Activated CD8-positive, alpha-beta T cell treated with anti-CD3 and anti-CD28 coated beads for 36 hours (primary cell): ENCODE data around the gene FHAD1. TPM values are rescaled to one million over a fixed set of nuclear protein-coding genes. Genes with fewer than 3 reads are reported as not detected.

Experiments
- ATAC-seq: fragments of 200-7000 bp; cut with Tn5 transposase; one replicate; pipeline ENCODE4 v1.10.0; 2021; ENCODE audit warnings: mild to moderate bottlenecking, moderate library complexity
- CTCF ChIA-PET: fragments of 350-600 bp; sonication (Branson Sonifier 250); formaldehyde crosslinking; loops from one replicate; lab custom pipeline; 2021; ENCODE audit warnings: antibody characterized with exemption; lab: Charles Lee
- POLR2A ChIA-PET: fragments of 350-600 bp; sonication (Branson Sonifier 250); formaldehyde crosslinking; loops from one replicate; lab custom pipeline; 2021; ENCODE audit warnings: antibody characterized with exemption; lab: Charles Lee
- DNase-seq: peaks from one replicate; pipeline ENCODE4 v3.0.0-alpha.2; 2020
- H3K27ac Mint-ChIP-seq: one replicate; pipeline ENCODE4 v1.8.0; 2021; ENCODE audit warnings: mild to moderate bottlenecking, mixed read lengths
- H3K27me3 Mint-ChIP-seq: one replicate; pipeline ENCODE4 v1.8.0; 2021; ENCODE audit warnings: mixed read lengths
- H3K36me3 Mint-ChIP-seq: one replicate; pipeline ENCODE4 v1.8.0; 2021; ENCODE audit warnings: low read depth, mixed read lengths
- H3K4me1 Mint-ChIP-seq: one replicate; pipeline ENCODE4 v1.8.0; 2021; ENCODE audit warnings: low read depth, mixed read lengths
- H3K4me3 Mint-ChIP-seq: one replicate; pipeline ENCODE4 v1.8.0; 2021; ENCODE audit warnings: mild to moderate bottlenecking, moderate library complexity, mixed read lengths
- H3K9me3 Mint-ChIP-seq: one replicate; pipeline ENCODE4 v1.8.0; 2021; ENCODE audit warnings: mixed read lengths
- CTCF ChIP-seq: fragments of 200-600 bp; IDR thresholded peaks from one replicate; pipeline ENCODE4 v1.8.0; 2022; ENCODE audit warnings: antibody characterized with exemption, mild to moderate bottlenecking
- intact Hi-C: fragments of 100-400 bp; cut with micrococcal nuclease; formaldehyde crosslinking; loops from one replicate; pipeline ENCODE4 v1.10.0; 2022
- total RNA-seq, 2 experiments: library from RNA; stranded (reverse); gene quantifications; one replicate each; pipeline ENCODE4 v1.2.3, GENCODE V29; 2021

FHAD1 gene
- total RNA-seq, 2 experiments from 2014 or later = 0.07 to 0.16 TPM

GRCh38 chr1:15220825-15221431 is 26.1 kb upstream of the FHAD1 start:
- H3K4me1 Mint-ChIP-seq = peaks cover 5% of the 10 kb centered on the region
- ATAC-seq (no peak), DNase-seq (no peak)
- POLR2A ChIA-PET = interaction anchor here (0.6 kb wide), 1 partner anchor 1409 kb away, joined by 3 read pairs; no protein-coding TSS in a partner anchor
- H3K27me3 Mint-ChIP-seq = peaks cover 17% of the 10 kb centered on the region
- H3K4me3 Mint-ChIP-seq = no peak overlapping the region
- H3K36me3 Mint-ChIP-seq = no peaks in the 10 kb centered on the region
- no peak for TF ChIP-seq CTCF
- no peaks in the 10 kb centered on the region for H3K9me3 Mint-ChIP-seq
- no peak overlapping the region for H3K27ac Mint-ChIP-seq
- intact Hi-C loops = no loop called here
- CTCF ChIA-PET = interaction anchor here (1.0 to 4.2 kb wide), 2 partner anchors 11 to 92 kb away, joined by 4 to 13 read pairs; no protein-coding TSS in a partner anchor

- POLR2A ChIA-PET = no interaction called here
- intact Hi-C loops = no loop called here
- Mint-ChIP-seq H3K4me3 (no peak overlapping the region), H3K36me3 (no peaks in the 10 kb centered on the region), H3K4me1 (peaks cover 5% of the 10 kb centered on the region), H3K9me3 (no peaks in the 10 kb centered on the region), H3K27me3 (peaks cover 17% of the 10 kb centered on the region), H3K27ac (no peak overlapping the region)
- ATAC-seq (no peak), DNase-seq (no peak)
- CTCF ChIA-PET = interaction anchor here (0.7 to 4.2 kb wide), 2 partner anchors 9 to 94 kb away, joined by 3 to 13 read pairs; no protein-coding TSS in a partner anchor
- TF ChIP-seq CTCF = no peak
Measured at GRCh38 chr1:15222653-15223303, 24.2 kb upstream of the FHAD1 start.

- intact Hi-C loops = no loop called here
Measured at GRCh38 chr1:15224259-15224869, 22.7 kb upstream of the FHAD1 start.

GRCh38 chr1:15224974-15225373 is 22.0 kb upstream of the FHAD1 start:
- Mint-ChIP-seq H3K27ac (no peak overlapping the region), H3K4me1 (no peaks in the 10 kb centered on the region), H3K36me3 (no peaks in the 10 kb centered on the region), H3K27me3 (peaks cover 10% of the 10 kb centered on the region), H3K4me3 (no peak overlapping the region), H3K9me3 (no peaks in the 10 kb centered on the region)
- DNase-seq = no peak
- intact Hi-C loops = no loop called here
- ATAC-seq = no peak
- ChIA-PET POLR2A (no interaction called here), CTCF (interaction anchor here (2.5 kb wide), 1 partner anchor 47 kb away, joined by 12 read pairs; no protein-coding TSS in a partner anchor)
- no peak for TF ChIP-seq CTCF

More at GRCh38 chr1:15224259-15224869, 22.7 kb upstream of the FHAD1 start:
- CTCF ChIA-PET = interaction anchor here (2.5 kb wide), 1 partner anchor 47 kb away, joined by 12 read pairs; no protein-coding TSS in a partner anchor
- peaks cover 12% of the 10 kb centered on the region for H3K27me3 Mint-ChIP-seq
- H3K4me3 Mint-ChIP-seq = no peak overlapping the region
- no peak for TF ChIP-seq CTCF
- H3K9me3 Mint-ChIP-seq = no peaks in the 10 kb centered on the region
- H3K27ac Mint-ChIP-seq = no peak overlapping the region
- POLR2A ChIA-PET = no interaction called here
- ATAC-seq (no peak), DNase-seq (no peak)
- no peaks in the 10 kb centered on the region for H3K36me3 Mint-ChIP-seq
- H3K4me1 Mint-ChIP-seq = no peaks in the 10 kb centered on the region
